ENCODE measurements around the gene CD34. TPM values are rescaled to one million over a fixed set of nuclear protein-coding genes. Genes with fewer than 3 reads are reported as not detected.

CD34 gene
- total RNA-seq, 1 donor from 2014 or later, result 0.26 TPM

GRCh38 chr1:207898260-207898659 lies 12.7 kb downstream of the CD34 start:
- Mint-ChIP-seq H3K27me3 (ENCODE audit: low read depth) (no peaks in the 10 kb centered on the region), H3K4me1 (peaks cover 7% of the 10 kb centered on the region), H3K4me3 (no peak overlapping the region), H3K36me3 (ENCODE audit: low read depth) (no peaks in the 10 kb centered on the region), H3K9me3 (no peaks in the 10 kb centered on the region), H3K27ac (ENCODE audit: unreplicated experiment) (no peak overlapping the region)
- no peak for DNase-seq (ENCODE audit: low read depth, low spot score)
- no peak for TF ChIP-seq CTCF (conservative IDR thresholded peaks at IDR 0.05)

DNA sequence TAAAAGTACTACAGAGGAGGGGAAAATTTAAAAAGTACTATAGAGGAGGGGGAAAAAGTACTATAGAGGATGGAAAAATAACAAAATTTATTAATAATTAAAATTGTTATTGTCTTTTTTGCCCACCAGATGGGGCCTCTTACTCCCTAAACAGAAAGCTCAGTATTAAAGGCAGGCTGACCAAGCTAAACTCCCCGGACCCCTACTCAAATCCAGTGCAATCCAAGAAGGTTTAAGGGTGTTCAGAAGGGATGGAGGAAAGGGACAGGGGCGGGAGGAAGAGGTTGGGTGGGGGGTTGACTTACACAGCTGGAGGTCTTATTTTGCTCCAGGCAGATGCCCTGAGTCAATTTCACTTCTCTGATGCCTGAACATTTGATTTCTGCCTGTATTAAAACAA lies 13.7 kb downstream of the CD34 start:
- no peaks in the 10 kb centered on the region for H3K9me3 Mint-ChIP-seq
- no peaks in the 10 kb centered on the region for H3K36me3 Mint-ChIP-seq (ENCODE audit: low read depth)
- no peak overlapping the region for H3K27ac Mint-ChIP-seq (ENCODE audit: unreplicated experiment)
- no peak overlapping the region for H3K4me3 Mint-ChIP-seq
- DNase-seq (ENCODE audit: low read depth, low spot score), result no peak
- no peaks in the 10 kb centered on the region for H3K4me1 Mint-ChIP-seq
- no peaks in the 10 kb centered on the region for H3K27me3 Mint-ChIP-seq (ENCODE audit: low read depth)
- peak; percentile 56 for TF ChIP-seq CTCF (conservative IDR thresholded peaks at IDR 0.05)

- H3K4me3 Mint-ChIP-seq, result no peak overlapping the region
- no peaks in the 10 kb centered on the region for H3K9me3 Mint-ChIP-seq
- no peaks in the 10 kb centered on the region for H3K4me1 Mint-ChIP-seq
- TF ChIP-seq CTCF (conservative IDR thresholded peaks at IDR 0.05), result no peak
- H3K27me3 Mint-ChIP-seq (ENCODE audit: low read depth), result no peaks in the 10 kb centered on the region
- no peaks in the 10 kb centered on the region for H3K36me3 Mint-ChIP-seq (ENCODE audit: low read depth)
- no peak for DNase-seq (ENCODE audit: low read depth, low spot score)
- no peak overlapping the region for H3K27ac Mint-ChIP-seq (ENCODE audit: unreplicated experiment)
These were observed 14.4 kb downstream of the CD34 start for GRCh38 chr1:207896547-207896946.

- H3K9me3 Mint-ChIP-seq, result no peaks in the 10 kb centered on the region
- no peaks in the 10 kb centered on the region for H3K27me3 Mint-ChIP-seq (ENCODE audit: low read depth)
- H3K27ac Mint-ChIP-seq (ENCODE audit: unreplicated experiment), result no peak overlapping the region
- no peak for DNase-seq (ENCODE audit: low read depth, low spot score)
- no peak overlapping the region for H3K4me3 Mint-ChIP-seq
- H3K36me3 Mint-ChIP-seq (ENCODE audit: low read depth), result no peaks in the 10 kb centered on the region
- TF ChIP-seq CTCF (conservative IDR thresholded peaks at IDR 0.05), result no peak
- H3K4me1 Mint-ChIP-seq, result no peaks in the 10 kb centered on the region
These were observed 16.2 kb downstream of the CD34 start for GRCh38 chr1:207894704-207895103.

DNA sequence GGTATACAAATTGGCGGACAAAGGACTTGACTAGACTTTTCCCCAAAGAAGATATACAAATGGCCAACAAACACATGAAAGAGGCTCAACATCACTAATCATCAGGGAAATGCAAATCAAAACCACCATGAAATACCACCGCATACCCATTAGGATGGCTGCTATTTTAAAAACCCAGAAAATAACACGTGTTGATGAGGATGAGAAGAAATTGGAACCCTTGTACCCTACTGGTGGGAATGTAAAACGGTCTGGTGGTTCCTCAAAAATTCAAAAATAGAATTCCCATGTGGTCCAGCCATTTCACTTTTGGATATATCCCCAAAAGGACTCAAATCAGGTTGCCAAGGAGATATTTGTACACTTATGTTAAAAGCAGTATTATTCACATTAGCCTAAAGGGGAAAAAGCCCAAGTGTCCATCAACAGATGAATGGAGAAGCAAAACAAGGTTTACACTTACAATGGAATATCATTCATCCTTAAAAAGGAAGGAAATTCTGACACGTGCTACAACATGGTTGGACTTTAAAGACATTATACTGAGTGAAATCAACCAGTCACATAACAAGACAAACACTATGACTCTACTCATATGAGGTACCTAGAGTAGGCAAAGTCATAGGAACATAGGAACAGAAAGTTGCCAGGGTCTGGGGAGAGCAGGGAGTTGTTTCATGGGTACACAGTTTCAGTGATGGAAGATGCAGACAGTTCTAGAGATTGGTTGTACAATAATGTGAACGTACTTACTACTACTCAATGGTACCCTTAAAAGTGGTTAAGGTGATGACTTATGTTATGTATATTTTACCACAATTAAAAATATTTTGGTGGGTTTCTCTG lies 17.0 kb downstream of the CD34 start:
- Mint-ChIP-seq H3K4me3 (no peak overlapping the region), H3K27ac (ENCODE audit: unreplicated experiment) (no peak overlapping the region), H3K27me3 (ENCODE audit: low read depth) (no peaks in the 10 kb centered on the region), H3K9me3 (no peaks in the 10 kb centered on the region), H3K36me3 (ENCODE audit: low read depth) (no peaks in the 10 kb centered on the region), H3K4me1 (no peaks in the 10 kb centered on the region)
- no peak for DNase-seq (ENCODE audit: low read depth, low spot score)
- no peak for TF ChIP-seq CTCF (conservative IDR thresholded peaks at IDR 0.05)
